ENCODE measurements around the gene TYMP.
"Not testable (repeated sequence)": the region's sequence is repeated elsewhere in the genome, so short reads cannot be mapped to it uniquely, and the experiment has no call there.

Gene TYMP

DNA sequence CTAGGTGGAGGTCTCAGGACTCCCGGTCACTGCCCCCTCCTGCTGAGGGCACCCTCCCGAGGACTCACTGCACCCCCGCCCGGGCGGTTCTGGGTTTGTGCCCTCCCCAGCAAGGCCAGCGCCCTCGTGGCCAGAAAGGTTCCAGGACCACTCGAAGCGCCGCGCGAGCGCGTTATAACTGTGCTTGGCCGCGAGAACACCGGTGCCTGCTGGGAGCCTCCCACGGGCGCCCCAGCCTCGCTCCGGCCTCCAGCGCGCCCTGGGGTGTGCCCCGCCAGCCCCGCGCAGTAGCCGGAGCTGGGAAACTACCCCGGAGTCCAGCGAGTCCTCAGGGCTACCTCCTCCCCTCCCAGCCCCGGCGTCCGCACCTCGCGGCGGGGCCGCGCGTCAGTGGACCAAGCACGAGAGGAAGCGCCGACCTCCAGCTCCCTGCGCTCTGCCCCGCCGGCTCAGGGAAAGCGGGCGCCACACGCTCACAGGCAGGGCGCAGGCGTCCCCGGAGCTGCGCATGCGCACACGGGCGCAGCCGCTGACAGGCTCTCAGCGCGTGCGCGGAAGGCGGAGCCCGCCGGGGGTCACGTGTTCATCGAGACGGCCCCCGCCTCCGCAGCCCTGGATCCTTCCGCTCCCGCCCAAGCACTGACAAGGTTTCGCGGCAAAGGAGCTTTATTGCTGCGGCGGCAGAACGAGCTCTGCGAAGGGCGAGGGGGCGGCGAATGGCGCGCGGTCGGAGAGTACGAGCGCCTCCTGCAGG lies 4.5 kb downstream of the TYMP start, which contains the start of gene SCO2:
Gene SCO2 (minus strand): TSS at position 495 of the 754 bp plus-strand sequence. CDS start 1,187 bp downstream, outside the sequence.
- FAIRE-seq: peak; percentile 81
- DNase-seq (ENCODE audit: low spot score): peak; percentile 99

DNA sequence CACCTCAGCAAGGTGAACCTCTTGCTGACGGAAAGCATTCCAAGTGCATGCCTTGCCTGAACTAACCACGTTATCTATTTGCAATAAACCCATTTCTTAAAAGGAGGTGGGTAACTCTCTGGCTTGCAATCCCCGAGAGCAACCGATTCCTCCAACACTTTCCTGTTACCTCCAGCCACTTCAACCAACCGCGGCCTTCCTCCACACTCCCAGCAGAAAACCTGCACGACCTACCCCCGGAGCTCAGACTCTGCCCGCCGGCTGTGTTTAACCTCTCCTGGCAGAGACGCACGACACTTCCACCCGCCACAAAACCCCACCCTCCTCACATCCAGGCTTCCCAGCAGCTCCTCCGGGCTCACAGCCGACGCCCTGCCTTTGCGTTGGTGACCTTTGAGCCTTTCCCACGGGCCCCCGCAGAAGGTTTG lies 5.1 kb downstream of the TYMP start:
- peak; percentile 71 for FAIRE-seq
- DNase-seq (ENCODE audit: low spot score): no peak

GRCh38 chr22:50523806-50524675 lies 5.8 kb downstream of the TYMP start:
- DNase-seq (ENCODE audit: low spot score) (no peak), FAIRE-seq (no peak)

DNA sequence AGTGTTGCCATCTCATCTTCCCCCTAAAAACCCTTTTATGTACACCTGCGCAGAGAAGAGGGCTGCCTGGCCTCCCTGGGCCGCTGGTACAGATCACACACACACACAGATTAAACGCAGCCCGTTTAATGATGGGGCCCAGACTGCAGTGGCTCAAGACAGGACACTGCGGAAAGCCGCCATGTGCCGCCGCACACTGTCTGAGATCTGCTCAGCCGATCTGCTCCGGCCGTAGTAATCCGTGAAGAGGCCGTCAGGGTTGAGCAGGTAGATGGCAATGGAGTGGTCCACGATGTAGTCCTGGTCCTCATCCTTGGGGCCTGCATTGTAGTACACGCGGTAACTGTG lies 6.4 kb downstream of the TYMP start:
- no peak for FAIRE-seq
- no peak for DNase-seq (ENCODE audit: low spot score)

- no peak for DNase-seq (ENCODE audit: low spot score)
- no peak for FAIRE-seq
Measured at GRCh38 chr22:50522806-50523438, 6.9 kb downstream of the TYMP start.

DNA sequence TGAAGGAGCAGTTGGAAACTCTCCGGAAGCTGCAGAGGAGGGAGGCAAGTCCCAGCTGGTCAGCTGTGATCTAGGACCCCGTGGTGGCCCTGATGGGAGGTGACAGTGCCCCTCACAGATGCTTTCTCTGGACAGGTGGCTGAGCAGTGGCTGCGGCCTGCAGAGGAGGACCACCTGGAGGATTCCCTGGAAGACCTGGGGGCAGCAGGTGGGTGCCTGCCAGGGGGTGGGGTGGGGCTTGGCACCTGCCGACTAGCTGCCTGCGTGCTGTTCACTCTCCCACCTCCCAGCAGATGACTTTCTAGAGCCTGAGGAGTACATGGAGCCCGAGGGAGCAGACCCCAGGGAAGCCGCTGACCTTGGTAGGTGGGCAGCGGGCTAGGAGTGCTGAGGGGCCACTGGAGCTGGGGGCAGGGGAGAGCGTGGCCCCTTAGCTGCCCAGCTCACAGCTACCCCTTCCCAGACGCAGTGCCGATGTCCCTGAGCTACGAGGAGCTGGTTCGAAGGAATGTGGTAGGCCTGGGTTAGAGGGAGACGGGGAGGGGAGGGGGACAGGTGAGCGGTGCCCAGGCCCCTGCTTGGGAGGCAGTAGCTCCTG lies 7.5 kb downstream of the TYMP start:
- DNase-seq (ENCODE audit: low spot score) (no peak), FAIRE-seq (no peak)

DNA sequence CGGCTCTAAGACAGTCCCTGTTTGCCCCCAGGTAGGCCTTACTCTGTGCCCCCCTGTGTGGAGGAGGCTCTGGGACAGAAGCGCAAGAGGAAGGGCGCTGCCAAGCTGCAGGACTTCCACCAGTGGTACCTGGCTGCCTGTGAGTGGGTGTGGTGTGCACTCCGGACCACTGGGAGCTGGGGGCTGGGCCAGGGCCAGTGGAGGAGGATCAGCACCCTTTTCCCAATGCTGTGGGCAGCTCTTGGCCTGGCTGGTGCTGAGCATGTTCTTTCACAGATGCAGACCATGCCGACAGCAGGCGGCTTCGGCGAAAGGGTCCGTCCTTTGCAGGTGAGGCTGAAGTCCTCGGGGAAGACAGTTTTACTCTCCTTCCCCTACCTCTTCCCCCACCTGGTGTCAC lies 8.1 kb downstream of the TYMP start:
- no peak for FAIRE-seq

GRCh38 chr22:50520826-50521453 lies 8.9 kb downstream of the TYMP start:
- DNase-seq (ENCODE audit: low spot score) (no peak), FAIRE-seq (no peak)

More for the DNA sequence above, 8.1 kb downstream of the TYMP start:
- DNase-seq (ENCODE audit: low spot score): no peak

DNA sequence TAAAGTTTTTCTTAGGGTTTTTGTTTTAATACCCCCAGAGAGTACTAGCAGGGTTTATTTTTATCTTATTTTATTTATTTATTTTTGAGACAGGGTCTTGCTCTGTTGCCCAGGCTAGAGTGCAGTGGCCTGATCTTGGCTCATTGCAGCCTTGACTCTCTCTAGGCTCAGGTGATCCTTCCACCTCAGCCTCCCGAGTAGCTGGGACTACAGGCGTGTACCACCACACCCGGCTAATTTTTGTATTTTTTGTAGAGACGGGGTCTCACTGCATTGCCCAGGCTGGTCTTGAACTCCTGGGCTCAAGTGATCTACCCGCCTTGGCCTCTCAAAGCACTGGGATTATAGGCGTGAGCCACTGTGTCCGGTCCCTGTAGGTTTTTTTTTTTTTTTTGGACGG lies 9.6 kb downstream of the TYMP start:
- DNase-seq (ENCODE audit: low spot score); FAIRE-seq: not testable (repeated sequence)

DNA sequence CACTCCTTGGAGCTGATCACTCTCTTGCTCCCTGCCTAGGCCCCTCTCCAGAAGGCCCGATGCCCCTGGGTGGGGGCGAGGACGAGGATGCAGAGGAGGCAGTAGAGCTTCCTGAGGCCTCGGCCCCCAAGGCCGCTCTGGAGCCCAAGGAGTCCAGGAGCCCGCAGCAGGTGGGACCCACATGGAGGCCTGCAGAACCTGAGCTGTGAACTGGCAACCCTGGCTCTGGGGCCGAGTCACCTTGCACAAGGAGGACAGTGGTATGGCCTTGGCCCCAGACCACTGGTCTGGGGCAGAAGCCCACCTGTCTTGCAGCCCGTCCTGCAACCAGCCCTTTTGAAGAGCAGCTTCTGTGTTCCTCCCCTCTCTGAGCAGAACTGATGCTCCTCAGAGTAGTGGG lies 10.7 kb downstream of the TYMP start:
- FAIRE-seq (no peak), DNase-seq (ENCODE audit: low spot score) (no peak)

- FAIRE-seq: no peak
- DNase-seq (ENCODE audit: low spot score): no peak
Measured at GRCh38 chr22:50518606-50519005, 11.2 kb downstream of the TYMP start.

DNA sequence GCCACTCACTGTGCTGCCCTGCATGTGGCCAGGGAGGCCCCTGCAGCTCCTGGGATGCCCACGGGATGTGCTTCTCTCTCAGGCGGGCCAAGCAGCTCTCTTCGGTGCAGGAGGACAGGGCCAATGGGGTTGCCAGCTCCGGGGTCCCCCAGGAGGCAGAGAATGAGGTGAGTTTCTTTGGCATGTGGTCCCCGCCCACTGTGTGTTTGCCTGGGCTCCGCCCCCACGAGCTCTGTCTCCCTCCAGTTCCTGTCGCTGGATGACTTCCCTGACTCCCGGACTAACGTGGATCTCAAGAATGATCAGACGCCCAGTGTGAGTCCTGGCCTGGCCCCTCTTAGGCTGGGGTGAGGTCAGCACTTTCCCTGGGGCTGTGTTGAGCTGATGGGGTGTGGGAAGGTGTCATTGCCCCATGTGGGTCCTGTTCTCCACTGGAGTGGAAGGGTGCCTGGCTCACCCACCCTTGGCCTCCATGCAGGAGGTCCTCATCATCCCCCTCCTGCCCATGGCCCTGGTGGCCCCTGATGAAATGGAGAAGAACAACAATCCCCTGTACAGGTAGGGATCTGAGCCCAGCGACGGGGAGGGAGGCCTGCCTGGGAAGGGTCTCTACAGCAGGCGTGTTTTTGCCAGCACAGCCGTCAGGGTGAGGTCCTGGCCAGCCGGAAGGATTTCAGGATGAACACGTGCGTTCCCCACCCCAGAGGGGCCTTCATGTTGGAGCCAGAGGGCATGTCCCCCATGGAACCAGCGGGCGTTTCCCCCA lies 12.1 kb downstream of the TYMP start:
- DNase-seq (ENCODE audit: low spot score) (no peak), FAIRE-seq (no peak)

- DNase-seq (ENCODE audit: low spot score) (no peak), FAIRE-seq (no peak)
Measured at GRCh38 chr22:50516891-50517290, 12.9 kb downstream of the TYMP start.

- DNase-seq (ENCODE audit: low spot score) (no peak), FAIRE-seq (no peak)
Measured at GRCh38 chr22:50516068-50516467, 13.7 kb downstream of the TYMP start.

- no peak for DNase-seq (ENCODE audit: low spot score)
- FAIRE-seq: no peak
Measured at GRCh38 chr22:50513175-50513574, 16.6 kb downstream of the TYMP start.

- FAIRE-seq: no peak
- no peak for DNase-seq (ENCODE audit: low spot score)
Measured at GRCh38 chr22:50508897-50509296, 20.9 kb downstream of the TYMP start.

- FAIRE-seq (peak; percentile 84), DNase-seq (ENCODE audit: low spot score) (peak; percentile 100)
Measured at GRCh38 chr22:50507991-50508884, 21.6 kb downstream of the TYMP start, which contains the start of gene NCAPH2. Gene NCAPH2 (plus strand): TSS chr22:50508224. CDS start chr22:50508338, 114 bp downstream.

DNA sequence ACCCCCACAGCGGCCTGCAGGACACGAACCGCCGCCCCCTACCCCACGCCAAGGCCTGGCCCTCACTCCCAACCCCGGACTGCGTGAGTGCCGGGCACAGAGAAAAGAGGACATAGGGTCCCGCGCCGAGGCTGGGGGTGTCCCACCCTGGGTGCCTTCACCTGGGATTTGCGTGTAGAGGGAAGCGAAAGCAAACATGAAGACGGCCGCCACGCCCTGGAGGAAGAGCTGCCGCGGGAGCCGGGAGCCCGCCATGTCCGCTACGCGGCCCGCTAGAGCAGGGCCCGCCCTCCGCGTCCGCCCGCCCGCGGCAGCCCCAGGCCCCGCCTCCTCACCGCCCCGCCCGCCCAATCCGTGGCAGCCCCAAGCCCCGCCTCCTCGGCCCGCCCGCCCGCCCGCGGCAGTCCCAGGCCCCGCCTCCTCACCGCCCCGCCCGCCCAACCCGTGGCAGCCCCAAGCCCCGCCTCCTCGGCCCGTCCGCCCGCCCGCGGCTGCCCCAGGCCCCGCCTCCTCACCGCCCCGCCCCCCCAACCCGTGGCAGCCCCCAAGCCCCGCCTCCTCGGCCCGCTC lies 22.3 kb downstream of the TYMP start, which contains the start of gene LMF2:
Gene LMF2 (minus strand): TSS at position 282 of the 570 bp plus-strand sequence. CDS start 27 bp downstream, at position 255.
- DNase-seq (ENCODE audit: low spot score): peak; percentile 97
- peak; percentile 32 for FAIRE-seq
